NCI-H1436 (cell line): ENCODE measurements around the gene RNU6-7.

ENCODE experiments used
- DNase-seq: peaks from one replicate; lab custom pipeline; 2025; lab: John Stamatoyannopoulos, UW

The RNU6-7 gene

DNA sequence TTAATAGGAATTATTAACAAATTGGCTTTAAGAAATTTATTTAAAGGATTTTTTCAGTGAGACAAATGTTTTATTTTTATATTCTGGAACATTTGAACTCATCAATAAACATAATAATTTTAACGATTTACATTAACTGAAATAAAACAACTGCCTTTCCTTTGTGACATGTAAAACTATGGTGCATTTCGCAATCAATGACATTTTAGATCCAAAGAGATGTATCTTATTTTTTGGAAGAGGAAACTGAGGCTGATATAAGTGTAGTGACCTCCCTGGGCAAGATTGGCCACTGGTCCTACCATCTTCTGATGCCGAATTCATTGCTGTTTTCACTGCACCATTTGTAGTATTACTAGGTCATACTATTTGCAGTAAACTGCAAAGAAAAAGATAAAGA is 3.7 kb downstream of the RNU6-7 start:
- DNase-seq: no peak

DNA sequence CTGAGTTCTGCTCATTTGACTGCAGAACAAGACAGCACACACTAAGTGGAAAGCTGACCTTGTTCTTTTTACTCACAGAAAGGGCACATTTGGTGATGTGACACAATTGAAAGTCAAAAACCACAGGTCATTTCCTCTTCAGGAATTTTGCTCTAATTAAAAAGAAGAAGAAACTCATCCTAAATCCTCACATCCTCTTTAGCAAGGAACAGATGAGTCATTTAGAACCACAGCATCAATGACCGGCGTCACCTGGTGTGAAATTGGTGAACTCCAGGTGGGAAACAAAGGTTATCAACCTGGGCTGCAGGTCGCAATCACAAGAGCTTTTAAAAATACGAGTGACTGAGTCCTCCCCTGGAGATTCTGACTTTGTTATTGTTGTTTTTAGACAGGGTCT is 4.1 kb downstream of the RNU6-7 start:
- no peak for DNase-seq

DNA sequence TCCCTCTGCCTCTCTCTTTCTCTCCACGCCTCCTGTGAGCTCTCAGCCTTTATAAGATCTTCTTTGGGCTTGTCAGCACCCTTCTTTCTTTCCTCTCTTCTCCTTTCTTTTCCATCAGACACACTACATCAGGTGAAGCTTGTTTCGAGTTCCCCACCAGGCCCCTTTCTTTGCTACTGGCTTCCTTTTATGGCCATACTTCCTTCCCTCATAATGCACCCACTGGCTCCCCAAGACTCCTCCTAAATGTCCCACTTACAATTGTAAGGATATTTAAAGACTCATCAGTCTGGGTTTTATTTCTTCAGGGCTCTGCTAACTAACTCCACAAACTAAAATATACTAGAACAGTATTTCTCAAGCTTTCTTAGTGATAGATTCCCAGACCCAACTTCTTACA is 4.7 kb downstream of the RNU6-7 start:
- DNase-seq: no peak

GRCh38 chr14:32208490-32208889 is 6.6 kb downstream of the RNU6-7 start:
- DNase-seq: no peak

DNA sequence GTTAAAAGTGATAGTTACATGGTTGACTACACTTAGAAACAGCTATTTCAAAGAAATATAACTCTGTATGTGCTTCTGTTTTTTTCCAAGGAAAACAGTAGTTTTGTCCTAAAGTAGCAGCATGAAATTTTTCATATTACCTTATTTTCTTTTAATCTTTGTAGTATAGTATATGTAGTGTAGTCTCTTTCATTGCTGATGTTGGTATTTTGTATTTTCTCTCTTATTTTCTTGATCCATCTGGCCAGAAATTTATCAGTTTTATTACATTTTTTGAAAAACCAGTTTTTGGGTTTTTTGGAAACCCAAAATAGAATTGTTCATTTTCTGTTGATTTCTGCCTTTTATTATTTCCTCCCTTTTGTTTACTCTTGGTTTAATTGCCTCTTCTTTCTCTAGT is 7.6 kb downstream of the RNU6-7 start:
- DNase-seq: no peak

DNA sequence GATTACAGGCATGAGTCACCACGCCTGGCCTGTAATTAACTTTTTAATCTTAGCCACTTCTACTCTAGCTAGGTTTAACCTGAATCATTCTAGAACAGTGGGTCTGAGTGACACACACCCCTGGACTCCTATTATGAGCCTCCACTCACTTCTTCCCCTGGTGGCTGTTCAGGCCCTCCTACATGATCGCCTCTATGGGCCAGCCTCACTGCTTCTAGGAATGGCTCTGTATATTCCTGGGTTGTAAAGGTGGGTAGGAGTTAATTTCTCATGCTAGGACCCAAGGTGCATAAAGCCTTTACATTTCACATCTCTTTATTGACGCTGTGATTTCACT is 9.2 kb downstream of the RNU6-7 start:
- DNase-seq: no peak

- no peak for DNase-seq
Observed at GRCh38 chr14:32212833-32213232, 11.0 kb downstream of the RNU6-7 start.

- peak; percentile 64 for DNase-seq
Observed at GRCh38 chr14:32217301-32217700, 15.5 kb downstream of the RNU6-7 start.

DNA sequence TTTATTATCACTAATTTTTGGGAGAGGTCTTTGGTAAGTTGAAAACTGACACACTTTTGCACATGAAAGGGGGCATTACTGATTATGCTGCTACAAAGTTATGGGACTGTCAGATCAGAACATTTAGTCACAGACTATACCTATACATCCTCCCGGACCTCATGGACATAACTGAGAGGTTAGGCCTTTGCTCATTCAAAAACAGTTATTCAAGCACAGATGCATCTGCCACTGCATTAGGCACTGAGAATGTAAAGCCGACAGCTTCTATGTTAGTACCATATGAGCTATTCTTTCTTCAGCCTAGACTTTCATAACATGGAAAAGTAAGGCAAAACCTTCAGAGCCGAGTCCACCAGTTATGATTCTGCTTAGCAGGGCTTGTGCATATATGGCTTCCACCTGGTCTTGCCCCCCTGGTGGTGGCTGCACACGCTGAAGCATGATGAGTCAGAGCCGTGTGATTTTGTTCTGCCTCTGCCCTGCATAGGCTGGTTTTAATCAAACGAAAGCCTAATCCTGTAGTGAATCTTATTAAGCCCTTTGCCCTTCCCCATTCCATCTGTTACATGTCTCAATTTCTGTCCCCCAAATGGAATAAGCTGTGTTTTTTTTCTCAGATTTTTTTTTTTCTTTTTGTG is 23.0 kb downstream of the RNU6-7 start:
- DNase-seq: peak; percentile 25

GRCh38 chr14:32225378-32225920 is 23.6 kb downstream of the RNU6-7 start:
- no peak for DNase-seq

DNA sequence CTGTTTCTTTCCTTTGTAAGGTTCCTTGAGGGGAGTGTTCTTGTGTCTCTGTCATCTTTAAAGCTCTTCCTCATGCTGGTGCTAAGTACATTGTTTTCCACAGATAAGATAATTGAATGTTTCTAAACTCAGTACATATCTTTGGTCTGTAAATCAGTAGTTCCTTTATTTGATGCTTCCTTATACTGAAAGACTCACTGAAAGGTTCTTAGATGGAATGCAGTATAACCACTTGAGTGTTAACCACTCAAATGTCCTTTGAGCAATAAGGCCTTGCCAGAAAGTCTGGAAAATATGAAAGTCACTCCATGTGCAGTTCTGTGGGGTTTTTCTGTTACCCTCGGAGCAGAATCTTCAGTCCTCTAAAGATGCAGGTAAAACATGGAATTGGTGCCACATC is 24.2 kb downstream of the RNU6-7 start:
- DNase-seq: no peak

DNA sequence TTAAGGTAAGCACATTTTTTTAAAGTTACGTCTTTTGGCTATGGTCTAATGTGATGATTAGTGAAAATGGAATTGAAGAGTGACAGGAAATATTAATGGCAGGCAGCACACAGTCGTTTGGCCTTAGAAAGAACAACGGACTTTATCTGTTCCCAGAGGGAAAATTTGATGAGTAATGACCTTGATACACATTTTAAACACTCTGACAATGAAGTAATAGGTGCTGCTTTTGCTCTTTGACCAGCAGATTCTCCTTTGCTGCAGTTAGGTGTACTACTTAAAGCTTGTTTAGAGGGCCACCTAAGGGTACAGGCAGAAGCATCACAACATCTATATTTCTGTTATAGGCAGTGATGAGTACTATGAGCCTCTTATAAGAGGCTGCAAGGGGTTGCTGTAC is 28.3 kb downstream of the RNU6-7 start:
- no peak for DNase-seq

GRCh38 chr14:32230695-32231280 is 28.9 kb downstream of the RNU6-7 start:
- DNase-seq: no peak

- no peak for DNase-seq
Observed at GRCh38 chr14:32232481-32232880, 30.6 kb downstream of the RNU6-7 start.

DNA sequence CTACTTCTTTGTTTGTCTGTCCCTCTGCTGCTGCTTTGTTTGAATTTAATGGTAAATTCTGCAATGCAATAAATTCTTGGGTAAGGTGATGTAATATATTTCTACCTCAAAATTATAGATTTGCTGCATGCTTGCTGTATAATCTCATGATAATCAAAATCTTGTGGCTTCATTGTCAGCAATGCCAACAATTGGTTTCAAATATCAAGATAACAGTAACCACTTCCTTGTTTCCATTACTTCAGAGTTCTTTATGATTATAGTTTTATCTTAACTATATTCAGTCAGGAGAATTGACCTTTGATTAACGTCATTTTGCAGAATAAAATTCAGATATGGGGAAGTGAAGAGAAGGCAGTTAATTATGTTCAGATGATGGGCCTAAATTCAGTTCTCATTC is 31.4 kb downstream of the RNU6-7 start:
- DNase-seq: no peak

DNA sequence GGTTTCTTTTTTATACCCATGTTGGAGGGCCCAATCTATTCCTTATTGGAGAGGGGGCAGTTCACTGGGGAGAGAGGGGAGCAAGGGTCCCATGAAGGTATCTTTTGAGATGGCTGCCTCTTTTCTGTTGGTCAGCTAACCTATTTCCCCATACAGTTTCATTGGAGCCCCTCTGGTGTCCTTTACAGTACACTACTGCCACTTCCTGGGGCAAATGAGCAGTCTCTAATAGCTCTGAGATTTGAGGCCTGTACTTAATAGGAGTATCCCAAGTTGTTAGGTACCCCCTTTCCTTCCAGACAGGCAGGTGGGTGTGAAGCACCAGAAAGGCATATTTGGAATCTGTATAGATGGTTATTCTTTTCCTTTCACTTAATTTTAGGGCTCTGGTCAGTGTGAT is 42.6 kb downstream of the RNU6-7 start:
- DNase-seq: no peak

GRCh38 chr14:32246751-32247150 is 44.9 kb downstream of the RNU6-7 start:
- no peak for DNase-seq

DNA sequence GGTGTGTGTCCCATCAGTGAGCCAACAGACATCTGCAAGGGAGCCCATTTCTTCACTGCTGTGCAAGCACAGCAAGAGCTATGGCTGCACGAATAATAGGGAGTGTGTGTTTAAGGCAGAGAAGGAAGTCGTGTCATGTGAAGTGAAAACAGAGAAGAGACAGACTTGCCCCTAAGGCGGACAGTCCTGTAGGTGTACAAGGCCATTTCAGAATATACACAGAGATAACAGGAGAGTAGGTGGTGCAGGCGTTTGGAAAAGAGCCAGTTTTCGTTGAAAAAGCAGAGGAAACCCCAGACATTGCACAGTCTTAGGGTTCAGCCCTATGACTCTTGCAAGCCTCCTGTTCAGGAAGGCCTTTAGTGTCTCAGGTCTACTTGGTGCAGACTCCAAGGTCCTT is 47.5 kb downstream of the RNU6-7 start:
- no peak for DNase-seq

DNA sequence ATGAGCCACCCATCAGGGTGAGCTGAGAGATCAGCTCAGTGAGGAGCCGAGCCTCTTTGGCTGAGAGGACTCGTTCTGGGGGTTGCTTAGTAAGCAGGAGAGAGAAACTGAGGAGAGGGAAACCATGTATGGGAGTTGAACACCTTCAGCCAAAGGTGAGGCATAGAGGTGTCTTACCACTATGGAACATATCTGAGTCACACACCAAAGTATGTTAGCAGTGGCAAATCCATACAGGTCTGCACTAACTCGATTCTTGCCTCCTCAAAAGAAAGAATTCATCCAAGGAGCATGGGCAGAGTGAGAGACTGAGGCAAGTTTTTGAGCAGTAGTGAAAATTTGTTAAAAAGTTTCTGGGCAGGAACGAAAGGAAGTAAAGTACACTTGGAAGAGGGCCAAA is 47.9 kb downstream of the RNU6-7 start:
- no peak for DNase-seq

- no peak for DNase-seq
Observed at GRCh38 chr14:32250681-32251080, 48.8 kb downstream of the RNU6-7 start.

DNA sequence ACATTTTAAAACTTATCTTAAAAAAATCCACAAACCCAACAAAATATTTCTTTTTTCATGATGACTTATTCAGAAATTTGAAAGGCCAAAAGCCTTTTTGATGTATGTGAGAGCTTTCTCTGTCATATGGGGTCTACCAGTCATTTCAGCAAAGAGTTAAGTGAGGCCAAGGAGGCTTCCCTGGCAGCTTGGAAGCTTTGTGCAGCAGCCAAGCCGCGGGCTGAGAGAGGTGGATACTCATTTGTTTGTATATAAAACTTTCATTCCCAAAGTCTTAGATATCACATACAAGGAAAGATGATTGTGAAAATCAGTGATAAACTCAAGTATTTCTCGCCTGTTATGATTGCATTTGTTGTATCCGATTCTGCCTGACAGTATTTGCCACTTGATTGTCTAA is 49.7 kb downstream of the RNU6-7 start:
- no peak for DNase-seq
